Retinal pigment epithelial cell (primary cell): ENCODE measurements around the gene UCHL3.

Experiments used
- DNase-seq: peaks from one replicate; pipeline ENCODE4 v3.0.0-alpha.2; 2010; ENCODE audit warnings: low read depth
- H3K4me3 ChIP-seq: 2 replicates; pipeline ENCODE4 v1.5.1; 2011; ENCODE audit warnings: mild to moderate bottlenecking, low read length, control low read depth, moderate library complexity
- CTCF ChIP-seq: conservative IDR thresholded peaks from 2 replicates; pipeline ENCODE4 v1.5.1; 2011; ENCODE audit warnings: low read depth, low read length, control low read depth, inconsistent platforms

The UCHL3 gene

GRCh38 chr13:75512253-75512652, 37.3 kb upstream of the UCHL3 start:
- DNase-seq: no peak
- no peak for TF ChIP-seq CTCF
- no peak overlapping the region for H3K4me3 ChIP-seq

- no peak for DNase-seq
- no peak for TF ChIP-seq CTCF
- H3K4me3 ChIP-seq: no peak overlapping the region
Measured at GRCh38 chr13:75513271-75513670, 36.3 kb upstream of the UCHL3 start.

GRCh38 chr13:75514080-75514995, 35.3 kb upstream of the UCHL3 start:
- H3K4me3 ChIP-seq: no peak overlapping the region
- no peak for TF ChIP-seq CTCF
- DNase-seq: no peak

GRCh38 chr13:75518439-75519088, 31.0 kb upstream of the UCHL3 start:
- TF ChIP-seq CTCF: no peak
- no peak overlapping the region for H3K4me3 ChIP-seq
- DNase-seq: no peak

- DNase-seq: no peak
- TF ChIP-seq CTCF: no peak
Measured at GRCh38 chr13:75521956-75522355, 27.6 kb upstream of the UCHL3 start.

GRCh38 chr13:75530549-75530961, 19.0 kb upstream of the UCHL3 start:
- no peak for TF ChIP-seq CTCF
- H3K4me3 ChIP-seq: no peak overlapping the region
- DNase-seq: no peak

More at GRCh38 chr13:75521956-75522355, 27.6 kb upstream of the UCHL3 start:
- H3K4me3 ChIP-seq: no peak overlapping the region

GRCh38 chr13:75533861-75534260, 15.7 kb upstream of the UCHL3 start:
- no peak for DNase-seq
- TF ChIP-seq CTCF: no peak
- no peak overlapping the region for H3K4me3 ChIP-seq
